RPMI7951 (cell line): ENCODE measurements around the gene ARHGEF4. TPM values are rescaled to one million over a fixed set of nuclear protein-coding genes. Genes with fewer than 3 reads are reported as not detected.
"Not testable (repeated sequence)": the region's sequence is repeated elsewhere in the genome, so short reads cannot be mapped to it uniquely, and the experiment has no call there.

Experiments
- DNase-seq: peaks from one replicate; pipeline ENCODE4 v3.0.0-alpha.2; 2012; ENCODE audit warnings: low read depth
- total RNA-seq: library from RNA; depleted of rRNA; stranded (reverse); fragments of >200 nt; shearing (Covaris generic); gene quantifications from 2 replicates; pipeline ENCODE4 v1.2.3, GENCODE V29; 2014

Gene ARHGEF4
- total RNA-seq, 1 experiment from 2014 or later = 2.2 TPM

GRCh38 chr2:130976591-130977237 is 140.0 kb downstream of the ARHGEF4 start:
- DNase-seq = no peak

GRCh38 chr2:130977461-130978050 is 140.8 kb downstream of the ARHGEF4 start:
- no peak for DNase-seq

GRCh38 chr2:130981667-130982066 is 145.0 kb downstream of the ARHGEF4 start:
- DNase-seq = no peak

- no peak for DNase-seq
Measured at GRCh38 chr2:130985206-130985780, 148.6 kb downstream of the ARHGEF4 start.

GRCh38 chr2:130985831-130986649 is 149.3 kb downstream of the ARHGEF4 start:
- no peak for DNase-seq

GRCh38 chr2:130986890-130987493 is 150.3 kb downstream of the ARHGEF4 start:
- DNase-seq = no peak

GRCh38 chr2:130987519-130988425 is 151.1 kb downstream of the ARHGEF4 start:
- no peak for DNase-seq

- DNase-seq = not testable (repeated sequence)
Measured at GRCh38 chr2:130991446-130991845, 154.7 kb downstream of the ARHGEF4 start.

- DNase-seq = not testable (repeated sequence)
Measured at GRCh38 chr2:130992003-130992402, 155.3 kb downstream of the ARHGEF4 start.

- DNase-seq = no peak
Measured at GRCh38 chr2:130996691-130997090, 160.0 kb downstream of the ARHGEF4 start.

- no peak for DNase-seq
Measured at GRCh38 chr2:130997198-130997597, 160.5 kb downstream of the ARHGEF4 start.

- no peak for DNase-seq
Measured at GRCh38 chr2:130998561-130998960, 161.8 kb downstream of the ARHGEF4 start.

- DNase-seq = peak; percentile 48
Measured at GRCh38 chr2:131004446-131005209, 167.9 kb downstream of the ARHGEF4 start.

GRCh38 chr2:131005216-131005935 is 168.7 kb downstream of the ARHGEF4 start:
- DNase-seq = no peak

- DNase-seq = no peak
Measured at GRCh38 chr2:131006561-131006960, 169.8 kb downstream of the ARHGEF4 start.

- no peak for DNase-seq
Measured at GRCh38 chr2:131008967-131009366, 172.3 kb downstream of the ARHGEF4 start.

- DNase-seq = no peak
Measured at GRCh38 chr2:131009713-131010475, 173.2 kb downstream of the ARHGEF4 start.

- no peak for DNase-seq
Measured at GRCh38 chr2:131010566-131010965, 173.9 kb downstream of the ARHGEF4 start.

- no peak for DNase-seq
Measured at GRCh38 chr2:131011486-131011885, 174.8 kb downstream of the ARHGEF4 start.
